NB4 (cell line): ENCODE data around the gene AQP12A.
"Not testable (repeated sequence)": the region's sequence is repeated elsewhere in the genome, so short reads cannot be mapped to it uniquely, and the experiment has no call there.

Source experiments
- DNase-seq: peaks from one replicate; pipeline ENCODE4 v3.0.0; 2010; ENCODE audit warnings: low read depth
- H3K4me3 ChIP-seq: one replicate; pipeline ENCODE4 v1.5.1; 2011; ENCODE audit warnings: mild to moderate bottlenecking, low read depth, low read length, moderate library complexity
- CTCF ChIP-seq: IDR thresholded peaks from one replicate; pipeline ENCODE4 v1.5.1; 2012; ENCODE audit warnings: low read depth, low read length
- MAX ChIP-seq: IDR thresholded peaks from 2 replicates; pipeline ENCODE4 v1.6.1; 2011; ENCODE audit warnings: low read depth, low read length
- MYC ChIP-seq: IDR thresholded peaks from 2 replicates; pipeline ENCODE4 v1.6.1; 2011; ENCODE audit warnings: low read depth, low read length
- POLR2A ChIP-seq: IDR thresholded peaks from 2 replicates; pipeline ENCODE4 v1.6.1; 2011; ENCODE audit warnings: mild to moderate bottlenecking; ENCODE audit not compliant: insufficient read length; ENCODE audit errors: extremely low read depth

AQP12A gene

GRCh38 chr2:240689975-240690374, 1.7 kb upstream of the AQP12A start:
- no peak overlapping the region for H3K4me3 ChIP-seq
- TF ChIP-seq MAX (no peak), POLR2A (no peak), MYC (no peak), CTCF (no peak)
- no peak for DNase-seq

GRCh38 chr2:240690421-240691074, 1.1 kb upstream of the AQP12A start:
- not testable (repeated sequence) for H3K4me3 ChIP-seq, DNase-seq

DNA sequence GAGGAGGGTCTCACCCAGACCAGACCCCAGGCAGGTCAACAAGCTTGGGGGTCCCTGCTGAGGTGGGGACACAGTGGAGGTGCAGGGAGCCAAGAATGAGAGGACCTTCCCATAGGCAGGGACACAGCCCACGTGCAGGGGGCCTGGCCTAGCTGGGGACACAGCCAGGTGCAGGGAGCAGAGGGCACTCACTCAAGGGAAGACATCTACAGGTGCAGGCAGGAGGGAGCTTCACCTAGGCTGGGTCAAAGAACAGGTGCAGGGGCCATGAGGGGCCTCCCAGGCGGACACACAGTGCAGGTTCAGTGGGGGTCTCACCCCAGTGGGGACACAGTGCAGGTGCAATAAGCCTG, 615 bp upstream of the AQP12A start:
- not testable (repeated sequence) for H3K4me3 ChIP-seq, DNase-seq

- not testable (repeated sequence) for H3K4me3 ChIP-seq, DNase-seq
These were observed 1.2 kb downstream of the AQP12A start for GRCh38 chr2:240692583-240693561.

- DNase-seq, H3K4me3 ChIP-seq: not testable (repeated sequence)
These were observed 2.6 kb downstream of the AQP12A start for GRCh38 chr2:240694304-240694703.

DNA sequence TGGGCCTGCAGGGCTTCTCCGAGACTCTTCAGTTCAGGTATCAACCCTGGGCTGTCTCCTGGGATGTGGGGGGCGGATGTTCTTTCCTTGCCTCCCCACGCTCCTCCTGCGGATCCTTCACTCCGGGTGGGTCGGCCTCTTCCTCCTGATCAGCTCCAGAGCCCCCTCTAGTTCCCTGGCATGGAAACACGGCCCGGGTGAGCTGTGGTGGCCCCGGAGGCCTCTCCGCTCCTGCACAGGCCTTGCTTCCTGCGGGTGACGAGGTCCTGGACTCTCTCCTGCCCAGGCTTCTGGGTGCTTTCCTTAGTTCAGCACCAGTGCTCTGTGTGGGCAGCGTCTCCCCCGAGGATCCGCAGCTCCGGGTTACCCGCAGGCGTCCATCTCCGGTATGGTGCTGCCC, 3.9 kb downstream of the AQP12A start:
- not testable (repeated sequence) for DNase-seq, H3K4me3 ChIP-seq

DNA sequence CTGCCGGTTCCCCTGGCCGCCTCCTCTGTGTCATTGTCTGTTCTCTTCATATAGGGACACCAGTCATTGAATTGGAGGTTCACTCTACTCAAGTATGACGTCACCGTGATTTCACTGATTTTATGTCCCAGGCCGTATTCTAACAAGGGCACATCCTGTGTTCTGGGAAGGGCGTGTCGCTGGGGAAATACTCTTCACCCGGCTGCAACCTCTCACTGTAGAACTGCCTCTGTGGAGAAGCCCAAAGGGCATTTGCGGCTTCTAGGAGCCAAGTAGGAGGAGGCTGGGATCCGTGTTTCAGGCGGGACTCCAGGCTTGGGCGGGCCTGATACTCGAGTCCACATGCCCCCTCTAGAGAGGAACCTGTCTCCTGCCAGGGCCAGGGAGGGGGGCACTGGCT, 4.8 kb downstream of the AQP12A start:
- DNase-seq, H3K4me3 ChIP-seq: not testable (repeated sequence)

GRCh38 chr2:240698852-240699561, 7.3 kb downstream of the AQP12A start:
- not testable (repeated sequence) for DNase-seq, H3K4me3 ChIP-seq

DNA sequence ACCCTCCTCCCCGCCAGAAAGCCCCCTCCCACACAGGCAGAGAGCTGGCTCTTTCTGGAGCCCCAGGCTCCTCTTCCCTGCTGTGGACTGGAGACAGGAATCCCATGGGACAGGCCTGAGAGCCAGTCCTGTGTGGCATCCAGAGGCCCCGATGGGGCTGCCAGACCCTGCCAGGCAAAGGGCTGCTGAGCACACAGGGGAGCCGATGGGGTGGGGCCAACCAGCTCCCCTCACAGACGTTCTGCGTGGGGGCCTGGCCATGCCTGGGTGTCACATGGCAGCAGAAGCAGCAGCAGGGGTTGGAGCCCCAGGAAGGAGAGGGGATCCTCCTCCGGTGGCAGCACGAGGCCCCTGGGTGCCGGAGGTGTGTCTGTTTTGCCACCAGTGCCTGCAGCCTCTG, 8.2 kb downstream of the AQP12A start:
- not testable (repeated sequence) for DNase-seq, H3K4me3 ChIP-seq

GRCh38 chr2:240700616-240701015, 8.9 kb downstream of the AQP12A start:
- not testable (repeated sequence) for DNase-seq, H3K4me3 ChIP-seq

DNA sequence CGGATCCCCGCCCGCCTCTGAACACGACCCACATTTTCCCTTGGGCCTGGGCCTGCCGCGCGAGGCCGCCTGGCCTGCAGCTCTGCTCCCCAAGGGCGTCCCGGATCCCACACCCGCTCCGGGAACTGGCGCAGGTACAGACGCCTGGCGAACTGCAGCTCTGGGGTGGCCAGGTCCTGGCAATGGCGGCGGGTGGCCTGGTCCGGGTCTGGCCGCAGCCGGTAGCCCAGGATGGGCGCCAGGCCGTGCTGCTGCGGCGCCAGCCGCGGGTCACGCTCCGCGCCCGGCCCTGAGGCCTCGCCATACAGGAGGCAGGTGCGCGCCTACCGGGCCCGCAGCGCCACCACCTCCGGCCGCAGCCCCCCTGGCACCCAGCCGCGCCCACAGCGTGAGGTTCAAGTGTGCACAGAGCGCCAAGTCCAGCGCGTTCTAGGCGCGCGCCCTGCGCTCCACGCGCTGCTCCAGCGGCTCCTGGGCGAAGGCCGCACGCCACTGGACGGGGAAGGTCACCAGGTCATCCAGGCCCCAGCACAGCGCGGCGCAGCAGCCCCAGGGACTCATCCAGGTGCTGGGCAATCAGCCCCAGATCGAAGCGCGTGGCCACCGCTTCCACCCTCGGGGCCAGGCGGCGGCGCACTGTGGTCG, 9.5 kb downstream of the AQP12A start:
- H3K4me3 ChIP-seq, result no peak overlapping the region
- no peak for TF ChIP-seq MYC
- no peak for TF ChIP-seq CTCF
- TF ChIP-seq POLR2A, result no peak
- no peak for TF ChIP-seq MAX
- no peak for DNase-seq
